ENCODE measurements around the gene BAIAP2. TPM values are rescaled to one million over a fixed set of nuclear protein-coding genes. Genes with fewer than 3 reads are reported as not detected.

Gene BAIAP2
- total and polyA plus RNA-seq, 2 donors (not counting 1 experiment from before 2014, with no cell fraction given): 1.3 to 12.0 TPM

DNA sequence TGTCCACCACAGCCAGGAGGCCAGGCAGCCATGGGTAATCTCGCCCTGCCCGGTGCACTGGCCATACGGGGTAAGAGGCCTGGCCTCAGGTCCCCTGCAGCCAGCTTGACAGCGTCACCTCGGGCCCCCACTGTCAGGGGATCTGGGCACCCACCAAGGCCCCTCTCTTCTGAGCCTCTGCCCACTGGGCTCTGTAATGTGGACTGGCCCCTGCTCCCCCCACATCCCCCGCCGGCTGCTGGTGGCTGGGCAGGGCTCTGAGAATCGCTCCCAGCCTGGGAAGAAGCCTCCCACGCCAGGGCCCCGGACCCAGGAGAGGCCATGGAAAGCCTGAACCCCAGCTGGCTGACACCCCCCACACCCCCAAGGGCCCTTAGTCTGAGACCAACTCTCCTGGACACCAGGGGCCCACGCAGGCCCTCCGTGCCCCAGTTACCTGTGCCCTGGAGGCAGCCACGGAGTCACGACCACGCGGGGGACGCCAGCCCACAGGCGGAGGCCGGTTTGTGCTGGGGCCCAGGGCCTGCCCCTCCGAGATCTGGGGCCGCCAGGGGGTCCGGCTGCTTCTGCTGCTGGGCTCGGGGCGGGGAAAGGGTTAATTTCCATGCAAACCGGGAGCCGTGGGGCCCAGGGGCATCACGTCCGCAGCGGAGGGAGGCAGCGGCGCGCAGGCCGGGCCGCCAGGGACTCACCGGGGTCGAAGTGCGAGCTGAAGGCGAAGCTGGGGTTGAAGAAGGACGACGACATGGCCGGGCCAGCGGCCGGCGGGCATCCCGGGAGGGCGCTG lies 130.5 kb downstream of the BAIAP2 start, which contains the start of gene PVALEF:
TSS of gene PVALEF (plus strand) at position 262 of the 787 bp plus-strand sequence. CDS start 15,720 bp downstream, outside the sequence.
- no peaks in the 10 kb centered on the region for H4K20me1 ChIP-seq (ENCODE audit: control insufficient read depth, insufficient read depth, low read length, poor library complexity, severe bottlenecking)
- ATAC-seq (ENCODE audit: low read depth) (no peak), DNase-seq (no peak)
- 34% methylated on average over 44 of the region's 46 CpGs for WGBS (ENCODE audit: insufficient coverage)
- no peaks in the 10 kb centered on the region for H3K36me3 ChIP-seq (replicated peaks in 1 of 2; ENCODE audit: control extremely low read depth in 1 of 2, control insufficient read depth in 1 of 2, extremely low read depth in 1 of 2, insufficient read depth in 2 of 2, low read length in 1 of 2)
- POLR2A ChIA-PET: no interaction called here
- H3K4me3 ChIP-seq (ENCODE audit: control extremely low read depth in 1 of 5, extremely low read depth in 1 of 5, insufficient read depth in 1 of 5, low read depth in 2 of 5, low read length in 4 of 5): peak within 1 kb of the TSS in 1 of 5 experiments; percentile 8
- TF ChIP-seq, protein P1, sequence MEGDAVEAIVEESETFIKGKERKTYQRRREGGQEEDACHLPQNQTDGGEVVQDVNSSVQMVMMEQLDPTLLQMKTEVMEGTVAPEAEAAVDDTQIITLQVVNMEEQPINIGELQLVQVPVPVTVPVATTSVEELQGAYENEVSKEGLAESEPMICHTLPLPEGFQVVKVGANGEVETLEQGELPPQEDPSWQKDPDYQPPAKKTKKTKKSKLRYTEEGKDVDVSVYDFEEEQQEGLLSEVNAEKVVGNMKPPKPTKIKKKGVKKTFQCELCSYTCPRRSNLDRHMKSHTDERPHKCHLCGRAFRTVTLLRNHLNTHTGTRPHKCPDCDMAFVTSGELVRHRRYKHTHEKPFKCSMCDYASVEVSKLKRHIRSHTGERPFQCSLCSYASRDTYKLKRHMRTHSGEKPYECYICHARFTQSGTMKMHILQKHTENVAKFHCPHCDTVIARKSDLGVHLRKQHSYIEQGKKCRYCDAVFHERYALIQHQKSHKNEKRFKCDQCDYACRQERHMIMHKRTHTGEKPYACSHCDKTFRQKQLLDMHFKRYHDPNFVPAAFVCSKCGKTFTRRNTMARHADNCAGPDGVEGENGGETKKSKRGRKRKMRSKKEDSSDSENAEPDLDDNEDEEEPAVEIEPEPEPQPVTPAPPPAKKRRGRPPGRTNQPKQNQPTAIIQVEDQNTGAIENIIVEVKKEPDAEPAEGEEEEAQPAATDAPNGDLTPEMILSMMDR (IDR thresholded peaks at IDR 0.05): no peak
- no peak for TF ChIP-seq EZH2 (IDR thresholded peaks at IDR 0.05; ENCODE audit: borderline replicate concordance, insufficient read depth, low read depth, low read length, poor library complexity, severe bottlenecking)
- H3K4me1 ChIP-seq (ENCODE audit: control insufficient read depth in 2 of 2, insufficient read depth in 2 of 2, low read length in 2 of 2): peaks cover 8 to 10% of the 10 kb centered on the region in 2 donors
- H3K27ac ChIP-seq (ENCODE audit: low read length in 2 of 2): no peak within 1 kb of the TSS
- no peaks in the 10 kb centered on the region for H3K79me2 ChIP-seq (ENCODE audit: control insufficient read depth, insufficient read depth, low read length)
- H3K27me3 ChIP-seq (replicated peaks in 1 of 4; ENCODE audit: control extremely low read depth in 1 of 4, control insufficient read depth in 3 of 4, insufficient read depth in 4 of 4, low read length in 3 of 4): peaks cover 0 to 46% (median 14%) of the 10 kb centered on the region in 4 experiments
- intact Hi-C loops (cut with micrococcal nuclease): no loop called here
- peak within 1 kb of the TSS; percentile 45 for H3K4me3 Mint-ChIP-seq
- CTCF ChIA-PET: no interaction called here
- H3K27ac Mint-ChIP-seq: no peak within 1 kb of the TSS
- H3K9me3 ChIP-seq (ENCODE audit: control extremely low read depth in 1 of 3, control insufficient read depth in 2 of 3, insufficient read depth in 1 of 3, low read length in 2 of 3): peaks cover 0 to 8% (median 0%) of the 10 kb centered on the region in 3 donors
- no peak within 1 kb of the TSS for H2AFZ ChIP-seq (ENCODE audit: insufficient read depth, low read depth, low read length, poor library complexity, severe bottlenecking)
- H3K4me1 Mint-ChIP-seq: peaks cover 4% of the 10 kb centered on the region
- peaks cover 24% of the 10 kb centered on the region for H3K27me3 Mint-ChIP-seq
- no peaks in the 10 kb centered on the region for H3K9me3 Mint-ChIP-seq (ENCODE audit: insufficient read depth)
- H3K9ac ChIP-seq (ENCODE audit: low read length): peak within 1 kb of the TSS; percentile 42
- peak within 1 kb of the TSS; percentile 71 for H3K4me2 ChIP-seq (replicated peaks; ENCODE audit: low read depth, low read length, poor library complexity, severe bottlenecking)

DNA sequence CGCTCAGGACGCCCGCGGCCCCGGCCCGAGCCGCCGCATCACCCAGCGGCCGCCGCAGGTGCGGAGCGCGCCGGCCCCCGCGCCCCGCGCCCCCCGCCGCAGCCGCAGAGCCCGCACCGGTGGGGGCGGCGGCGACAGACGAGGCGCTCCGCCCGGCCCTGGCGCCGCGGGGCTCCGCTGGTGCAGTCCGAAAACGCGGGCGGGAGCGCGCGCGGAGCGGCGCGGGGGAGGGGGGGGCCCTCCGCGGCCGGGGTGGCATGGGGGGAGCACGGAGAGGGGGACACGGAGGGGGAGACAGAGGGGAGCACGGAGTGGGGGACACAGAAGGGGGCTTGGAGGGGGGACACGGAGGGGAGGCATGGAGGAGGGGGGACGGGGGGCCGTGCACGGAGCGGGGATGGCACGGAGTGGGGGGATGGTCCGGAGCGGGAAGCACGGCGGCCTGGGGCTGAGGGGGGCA lies 131.1 kb downstream of the BAIAP2 start, which contains the start of gene AATK:
TSS of gene AATK (minus strand) at position 189 of the 460 bp plus-strand sequence. CDS start 229 bp downstream, outside the sequence.
- CTCF ChIA-PET: no interaction called here
- DNase-seq (no peak), ATAC-seq (ENCODE audit: low read depth) (no peak)
- WGBS (ENCODE audit: insufficient coverage): 1% methylated on average over 28 of the region's 62 CpGs
- intact Hi-C loops (cut with micrococcal nuclease): no loop called here
- Mint-ChIP-seq H3K4me1 (peaks cover 4% of the 10 kb centered on the region), H3K27ac (no peak within 1 kb of the TSS), H3K27me3 (peaks cover 22% of the 10 kb centered on the region), H3K4me3 (peak within 1 kb of the TSS; percentile 26), H3K9me3 (ENCODE audit: insufficient read depth) (no peaks in the 10 kb centered on the region)
- POLR2A ChIA-PET: no interaction called here
- no peak within 1 kb of the TSS for H2AFZ ChIP-seq (ENCODE audit: insufficient read depth, low read depth, low read length, poor library complexity, severe bottlenecking)
- TF ChIP-seq EZH2 (IDR thresholded peaks at IDR 0.05; ENCODE audit: borderline replicate concordance, insufficient read depth, low read depth, low read length, poor library complexity, severe bottlenecking): no peak
- TF ChIP-seq, protein P1 (IDR thresholded peaks at IDR 0.05): no peak
- H3K79me2 ChIP-seq (ENCODE audit: control insufficient read depth, insufficient read depth, low read length): no peaks in the 10 kb centered on the region
- no peaks in the 10 kb centered on the region for H3K36me3 ChIP-seq (replicated peaks in 1 of 2; ENCODE audit: control extremely low read depth in 1 of 2, control insufficient read depth in 1 of 2, extremely low read depth in 1 of 2, insufficient read depth in 2 of 2, low read length in 1 of 2)
- peaks cover 0 to 8% (median 0%) of the 10 kb centered on the region in 3 donors for H3K9me3 ChIP-seq (ENCODE audit: control extremely low read depth in 1 of 3, control insufficient read depth in 2 of 3, insufficient read depth in 1 of 3, low read length in 2 of 3)
- H3K27ac ChIP-seq (ENCODE audit: low read length in 2 of 2): no peak within 1 kb of the TSS
- H3K4me3 ChIP-seq (ENCODE audit: control extremely low read depth in 1 of 5, extremely low read depth in 1 of 5, insufficient read depth in 1 of 5, low read depth in 2 of 5, low read length in 4 of 5): peak within 1 kb of the TSS in 1 of 5 experiments; percentile 8
- H3K9ac ChIP-seq (ENCODE audit: low read length): peak within 1 kb of the TSS; percentile 42
- H3K27me3 ChIP-seq (replicated peaks in 1 of 4; ENCODE audit: control extremely low read depth in 1 of 4, control insufficient read depth in 3 of 4, insufficient read depth in 4 of 4, low read length in 3 of 4): peaks cover 0 to 46% (median 12%) of the 10 kb centered on the region in 4 experiments
- H3K4me2 ChIP-seq (replicated peaks; ENCODE audit: low read depth, low read length, poor library complexity, severe bottlenecking): peak within 1 kb of the TSS; percentile 71
- H3K4me1 ChIP-seq (ENCODE audit: control insufficient read depth in 2 of 2, insufficient read depth in 2 of 2, low read length in 2 of 2): peaks cover 7 to 10% of the 10 kb centered on the region in 2 donors
- H4K20me1 ChIP-seq (ENCODE audit: control insufficient read depth, insufficient read depth, low read length, poor library complexity, severe bottlenecking): no peaks in the 10 kb centered on the region
